PFSK-1 (cell line): ENCODE measurements around the gene LSM3.

Experiments
- SIN3A ChIP-seq: IDR thresholded peaks from 2 replicates; pipeline ENCODE4 v1.6.1; 2012; ENCODE audit warnings: mild to moderate bottlenecking, low read length, moderate library complexity, borderline replicate concordance; ENCODE audit not compliant: insufficient read depth
- TF ChIP-seq, protein P1 (sequence below), 2 experiments: IDR thresholded peaks; 2 replicates each; pipeline versions ENCODE4 v1.6.1 to v1.8.0; 2011 to 2012; ENCODE audit warnings: low read depth in 2 of 2, low read length in 2 of 2, control low read depth in 1 of 2, inconsistent platforms in 1 of 2, mild to moderate bottlenecking in 1 of 2, moderate library complexity in 1 of 2; ENCODE audit not compliant: insufficient read depth in 1 of 2

DNA sequence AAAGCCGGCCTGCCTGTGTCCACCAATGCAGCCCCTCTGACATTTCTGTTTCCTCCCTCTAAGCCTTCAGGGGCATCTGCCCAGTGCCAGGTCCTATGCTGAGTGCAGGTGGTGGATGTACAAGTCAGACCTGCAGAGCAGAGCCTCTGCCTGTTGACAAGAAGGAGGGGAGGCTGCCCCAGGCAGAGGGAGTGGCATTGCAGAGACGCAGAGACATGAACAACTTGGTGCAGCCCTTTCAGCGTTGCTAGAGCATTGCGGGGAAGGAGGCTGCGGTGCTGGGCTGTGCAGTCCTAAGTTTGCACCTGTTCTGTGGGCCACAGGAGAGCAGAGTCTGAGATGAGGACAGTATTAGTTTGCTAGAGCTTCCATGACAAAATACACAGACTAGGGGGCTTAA, 65.2 kb downstream of the LSM3 start:
- TF ChIP-seq, protein P1, sequence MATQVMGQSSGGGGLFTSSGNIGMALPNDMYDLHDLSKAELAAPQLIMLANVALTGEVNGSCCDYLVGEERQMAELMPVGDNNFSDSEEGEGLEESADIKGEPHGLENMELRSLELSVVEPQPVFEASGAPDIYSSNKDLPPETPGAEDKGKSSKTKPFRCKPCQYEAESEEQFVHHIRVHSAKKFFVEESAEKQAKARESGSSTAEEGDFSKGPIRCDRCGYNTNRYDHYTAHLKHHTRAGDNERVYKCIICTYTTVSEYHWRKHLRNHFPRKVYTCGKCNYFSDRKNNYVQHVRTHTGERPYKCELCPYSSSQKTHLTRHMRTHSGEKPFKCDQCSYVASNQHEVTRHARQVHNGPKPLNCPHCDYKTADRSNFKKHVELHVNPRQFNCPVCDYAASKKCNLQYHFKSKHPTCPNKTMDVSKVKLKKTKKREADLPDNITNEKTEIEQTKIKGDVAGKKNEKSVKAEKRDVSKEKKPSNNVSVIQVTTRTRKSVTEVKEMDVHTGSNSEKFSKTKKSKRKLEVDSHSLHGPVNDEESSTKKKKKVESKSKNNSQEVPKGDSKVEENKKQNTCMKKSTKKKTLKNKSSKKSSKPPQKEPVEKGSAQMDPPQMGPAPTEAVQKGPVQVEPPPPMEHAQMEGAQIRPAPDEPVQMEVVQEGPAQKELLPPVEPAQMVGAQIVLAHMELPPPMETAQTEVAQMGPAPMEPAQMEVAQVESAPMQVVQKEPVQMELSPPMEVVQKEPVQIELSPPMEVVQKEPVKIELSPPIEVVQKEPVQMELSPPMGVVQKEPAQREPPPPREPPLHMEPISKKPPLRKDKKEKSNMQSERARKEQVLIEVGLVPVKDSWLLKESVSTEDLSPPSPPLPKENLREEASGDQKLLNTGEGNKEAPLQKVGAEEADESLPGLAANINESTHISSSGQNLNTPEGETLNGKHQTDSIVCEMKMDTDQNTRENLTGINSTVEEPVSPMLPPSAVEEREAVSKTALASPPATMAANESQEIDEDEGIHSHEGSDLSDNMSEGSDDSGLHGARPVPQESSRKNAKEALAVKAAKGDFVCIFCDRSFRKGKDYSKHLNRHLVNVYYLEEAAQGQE (IDR thresholded peaks at IDR 0.05; ENCODE audit: insufficient read depth in 1 of 2, low read depth in 2 of 2, low read length in 2 of 2), result no peak
- no peak for TF ChIP-seq SIN3A
